LNCAP (cell line): ENCODE results near the gene IMP3.

ENCODE experiments used
- CTCF ChIP-seq: fragments of 450-650 bp; IDR thresholded peaks from 2 replicates; pipeline ENCODE4 v1.5.1; 2017; ENCODE audit warnings: mild to moderate bottlenecking

The IMP3 gene

DNA sequence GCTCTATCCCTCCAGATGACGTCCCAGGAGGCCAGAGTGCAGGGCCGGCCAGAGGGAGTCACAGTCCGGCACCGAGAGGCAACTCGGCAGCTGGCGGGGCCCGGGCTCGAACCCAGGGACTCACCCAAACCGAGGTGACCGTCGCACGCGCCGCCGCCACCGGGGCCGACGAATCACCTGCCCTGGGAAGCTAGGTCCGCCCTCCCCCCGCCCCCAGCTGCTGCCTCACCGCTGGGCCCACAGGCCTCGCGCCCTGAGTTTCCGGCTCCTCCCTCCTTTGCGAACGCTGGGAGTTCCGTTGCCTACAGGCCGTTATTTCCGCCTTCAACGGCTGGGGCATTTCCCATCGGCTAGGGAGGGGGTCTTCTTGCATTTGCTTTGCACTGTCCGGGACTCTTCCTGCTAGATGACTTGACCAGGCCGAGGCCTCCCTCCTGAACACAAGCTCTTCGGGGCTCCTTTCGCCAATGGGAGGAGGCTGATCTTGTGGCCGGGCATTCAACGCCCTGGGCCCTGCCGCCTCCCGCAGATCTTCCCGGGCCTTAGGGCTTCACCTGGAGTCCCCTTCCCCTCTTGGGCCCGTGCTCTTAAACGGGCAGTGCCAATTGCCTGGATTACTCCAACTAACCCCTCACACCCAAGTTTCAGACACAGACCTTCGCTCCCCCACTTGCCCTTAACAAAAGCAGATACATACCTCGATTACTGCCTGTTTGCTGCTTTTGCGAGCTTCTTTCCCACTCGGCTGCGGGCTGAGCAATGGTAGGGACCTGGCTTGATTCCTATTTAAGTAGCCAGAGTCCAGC lies 14.3 kb downstream of the IMP3 start, which contains the start of gene SNUPN:
SNUPN (minus strand) TSS at position 184 of the 806 bp plus-strand sequence. CDS start 4,674 bp downstream, outside the sequence.
- no peak for TF ChIP-seq CTCF

- no peak for TF ChIP-seq CTCF
These were observed 17.5 kb downstream of the IMP3 start for GRCh38 chr15:75622505-75622904.

- no peak for TF ChIP-seq CTCF
These were observed 19.1 kb downstream of the IMP3 start for GRCh38 chr15:75620841-75621391.

- no peak for TF ChIP-seq CTCF
These were observed 19.8 kb downstream of the IMP3 start for GRCh38 chr15:75620058-75620820.

DNA sequence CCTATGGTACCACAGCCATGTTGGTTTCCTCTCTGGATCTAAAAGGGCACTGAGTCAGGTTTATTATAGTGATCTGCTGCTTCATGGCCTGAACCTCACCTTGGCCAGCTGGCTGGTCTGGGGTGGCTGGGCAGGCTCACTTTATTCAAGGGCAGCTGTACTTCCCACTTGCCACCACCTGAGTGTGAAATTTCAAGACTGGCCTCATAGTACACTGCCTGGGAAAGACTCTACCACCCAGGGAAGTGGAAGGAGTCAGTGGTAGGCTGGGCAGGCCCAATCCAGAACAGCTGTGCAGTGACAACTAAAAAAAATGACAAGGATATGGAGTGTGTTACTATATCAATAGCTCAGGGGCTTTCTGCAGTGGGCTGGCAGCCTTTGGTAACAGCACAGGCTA lies 23.3 kb downstream of the IMP3 start:
- no peak for TF ChIP-seq CTCF

DNA sequence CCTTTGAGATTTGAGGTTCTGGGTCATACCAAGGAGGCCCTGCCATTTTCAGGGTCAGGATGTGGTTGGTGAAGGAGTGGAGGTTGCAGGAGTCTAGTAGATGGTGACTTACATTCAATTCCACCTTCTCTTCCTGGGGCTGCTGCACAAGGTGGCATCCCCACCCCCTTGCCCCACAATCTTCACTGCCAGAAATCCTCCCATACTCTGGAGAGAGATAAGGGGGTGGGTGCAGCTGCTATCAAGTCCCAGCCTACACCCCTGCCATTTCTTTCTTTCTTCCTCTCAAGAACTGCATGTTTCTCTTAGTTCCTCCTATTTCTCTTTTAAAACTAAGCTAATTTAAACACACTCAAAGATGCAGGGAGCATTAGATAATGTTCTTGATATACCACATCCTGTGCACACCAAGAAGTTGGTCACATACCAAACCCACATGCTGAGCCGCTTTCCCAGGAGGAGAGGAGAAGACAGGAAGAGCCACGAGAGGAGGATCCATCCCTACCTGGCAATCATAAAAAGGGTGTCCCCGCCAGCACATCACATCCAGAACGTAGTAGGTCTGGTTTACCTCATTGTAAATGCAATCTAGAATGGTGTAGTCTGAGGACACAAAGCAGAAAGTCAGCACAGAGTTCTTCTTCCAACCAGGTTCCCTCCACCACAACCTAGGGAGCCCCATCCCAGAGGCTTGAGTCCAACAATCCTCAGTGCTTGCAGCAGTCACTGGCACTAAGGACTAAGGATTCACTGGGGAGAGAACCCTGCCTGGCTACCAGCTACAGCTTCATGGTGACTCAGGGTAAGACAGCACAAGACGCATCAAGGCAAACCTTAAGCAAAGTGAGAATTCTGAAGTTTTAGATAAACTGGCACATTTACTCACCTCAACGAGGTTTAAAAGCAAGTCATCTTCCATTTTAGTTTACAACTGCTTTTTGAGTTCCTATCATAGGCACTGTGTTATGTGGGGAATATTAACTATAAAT lies 33.0 kb downstream of the IMP3 start:
- TF ChIP-seq CTCF: no peak

- TF ChIP-seq CTCF: no peak
These were observed 34.0 kb downstream of the IMP3 start for GRCh38 chr15:75606026-75606425.
